ENCODE results near the gene EPB41L4B.
"Not testable (repeated sequence)": the region's sequence is repeated elsewhere in the genome, so short reads cannot be mapped to it uniquely, and the experiment has no call there.

Gene EPB41L4B

GRCh38 chr9:109129470-109130197 is 191.2 kb downstream of the EPB41L4B start:
- Mint-ChIP-seq H3K36me3 (ENCODE audit: low read depth) (no peaks in the 10 kb centered on the region), H3K4me3 (no peak overlapping the region), H3K9me3 (no peaks in the 10 kb centered on the region), H3K27me3 (ENCODE audit: low read depth, poor library complexity) (peaks cover 5% of the 10 kb centered on the region), H3K27ac (no peak overlapping the region), H3K4me1 (no peaks in the 10 kb centered on the region)
- TF ChIP-seq CTCF (IDR thresholded peaks at IDR 0.05), result no peak
- DNase-seq, result no peak

GRCh38 chr9:109126671-109127070 is 194.2 kb downstream of the EPB41L4B start:
- H3K4me1 Mint-ChIP-seq; DNase-seq; H3K27me3 Mint-ChIP-seq (ENCODE audit: low read depth, poor library complexity); H3K36me3 Mint-ChIP-seq (ENCODE audit: low read depth); H3K9me3 Mint-ChIP-seq; H3K4me3 Mint-ChIP-seq; H3K27ac Mint-ChIP-seq: not testable (repeated sequence)

GRCh38 chr9:109124121-109124520 is 196.7 kb downstream of the EPB41L4B start:
- Mint-ChIP-seq H3K36me3 (ENCODE audit: low read depth) (no peaks in the 10 kb centered on the region), H3K4me1 (peaks cover 16% of the 10 kb centered on the region), H3K27me3 (ENCODE audit: low read depth, poor library complexity) (peaks cover 5% of the 10 kb centered on the region), H3K4me3 (no peak overlapping the region), H3K27ac (no peak overlapping the region), H3K9me3 (no peaks in the 10 kb centered on the region)
- DNase-seq, result no peak
- no peak for TF ChIP-seq CTCF (IDR thresholded peaks at IDR 0.05)

GRCh38 chr9:109122726-109123621 is 197.9 kb downstream of the EPB41L4B start:
- no peaks in the 10 kb centered on the region for H3K9me3 Mint-ChIP-seq
- peaks cover 25% of the 10 kb centered on the region for H3K4me1 Mint-ChIP-seq
- no peak for TF ChIP-seq CTCF (IDR thresholded peaks at IDR 0.05)
- peaks cover 6% of the 10 kb centered on the region for H3K36me3 Mint-ChIP-seq (ENCODE audit: low read depth)
- no peak overlapping the region for H3K4me3 Mint-ChIP-seq
- peaks cover 5% of the 10 kb centered on the region for H3K27me3 Mint-ChIP-seq (ENCODE audit: low read depth, poor library complexity)
- no peak for DNase-seq
- H3K27ac Mint-ChIP-seq, result no peak overlapping the region
